RPMI8226 (cell line): Measurements from ENCODE around the gene ALOX5.
"Not testable (repeated sequence)": the region's sequence is repeated elsewhere in the genome, so short reads cannot be mapped to it uniquely, and the experiment has no call there.

Experiments
- DNase-seq: peaks from one replicate; pipeline ENCODE4 v3.0.0-alpha.2; 2015

Gene ALOX5

GRCh38 chr10:45375101-45375500, 1.1 kb downstream of the ALOX5 start:
- no peak for DNase-seq

- no peak for DNase-seq
Observed at GRCh38 chr10:45375716-45376231, 1.8 kb downstream of the ALOX5 start.

- peak; percentile 11 for DNase-seq
Observed at GRCh38 chr10:45376371-45376801, 2.4 kb downstream of the ALOX5 start.

GRCh38 chr10:45377321-45377720, 3.3 kb downstream of the ALOX5 start:
- DNase-seq, result no peak

- DNase-seq, result no peak
Observed at GRCh38 chr10:45377858-45378257, 3.8 kb downstream of the ALOX5 start.

- DNase-seq, result no peak
Observed at GRCh38 chr10:45378914-45379726, 5.1 kb downstream of the ALOX5 start.

- DNase-seq, result no peak
Observed at GRCh38 chr10:45379891-45380540, 6.0 kb downstream of the ALOX5 start.

- DNase-seq, result no peak
Observed at GRCh38 chr10:45380903-45381620, 7.0 kb downstream of the ALOX5 start.

- no peak for DNase-seq
Observed at GRCh38 chr10:45382591-45382990, 8.6 kb downstream of the ALOX5 start.

GRCh38 chr10:45383682-45384330, 9.8 kb downstream of the ALOX5 start:
- no peak for DNase-seq

- DNase-seq, result no peak
Observed at GRCh38 chr10:45386657-45387056, 12.6 kb downstream of the ALOX5 start.

- DNase-seq, result no peak
Observed at GRCh38 chr10:45387096-45387893, 13.3 kb downstream of the ALOX5 start.

- not testable (repeated sequence) for DNase-seq
Observed at GRCh38 chr10:45389671-45390070, 15.7 kb downstream of the ALOX5 start.

GRCh38 chr10:45391636-45392035, 17.6 kb downstream of the ALOX5 start:
- DNase-seq, result not testable (repeated sequence)

GRCh38 chr10:45395554-45395953, 21.5 kb downstream of the ALOX5 start:
- DNase-seq, result no peak

- DNase-seq, result no peak
Observed at GRCh38 chr10:45398595-45398994, 24.6 kb downstream of the ALOX5 start.

GRCh38 chr10:45399113-45399512, 25.1 kb downstream of the ALOX5 start:
- no peak for DNase-seq

GRCh38 chr10:45403151-45403550, 29.1 kb downstream of the ALOX5 start:
- no peak for DNase-seq

- DNase-seq, result peak; percentile 60
Observed at GRCh38 chr10:45404087-45404769, 30.2 kb downstream of the ALOX5 start.

- DNase-seq, result no peak
Observed at GRCh38 chr10:45404770-45405120, 30.7 kb downstream of the ALOX5 start.

- DNase-seq, result no peak
Observed at GRCh38 chr10:45407542-45407941, 33.5 kb downstream of the ALOX5 start.
